Measurements from ENCODE around the gene ELOVL3. TPM values are rescaled to one million over a fixed set of nuclear protein-coding genes. Genes with fewer than 3 reads are reported as not detected.

ELOVL3 gene
- polyA plus RNA-seq, 1 donor (not counting 4 experiments of a cell fraction or from before 2014, with no cell fraction given): 0.26 TPM

- dilution Hi-C loops (cut with MboI; ENCODE audit: extremely low pct_ligation_motif_present, low sequenced_read_pairs): no loop called here
Measured at GRCh38 chr10:102219370-102219769, 6.7 kb upstream of the ELOVL3 start.

GRCh38 chr10:102220612-102221011 lies 5.5 kb upstream of the ELOVL3 start:
- no peak overlapping the region for H2AFZ ChIP-seq (ENCODE audit: control insufficient read depth, low read length)
- no peak overlapping the region for H3K27ac ChIP-seq (ENCODE audit: control insufficient read depth, insufficient read depth, low read length)
- H3K4me3 ChIP-seq (ENCODE audit: control insufficient read depth in 2 of 3, extremely low read depth in 1 of 3, insufficient read depth in 2 of 3, low read depth in 1 of 3, low read length in 3 of 3): no peak overlapping the region
- peaks cover 3% of the 10 kb centered on the region for H3K4me1 ChIP-seq (ENCODE audit: control insufficient read depth, extremely low read depth, insufficient read depth, low read length)
- no peaks in the 10 kb centered on the region for H3K9me1 ChIP-seq (ENCODE audit: control insufficient read depth, extremely low read depth, insufficient read depth, low read length)
- no peaks in the 10 kb centered on the region for H3K79me2 ChIP-seq (ENCODE audit: control insufficient read depth, insufficient read depth, low read length)
- H3K27me3 ChIP-seq (ENCODE audit: control insufficient read depth, extremely low read depth, insufficient read depth, low read length): no peaks in the 10 kb centered on the region
- H3K36me3 ChIP-seq (ENCODE audit: control insufficient read depth in 2 of 2, extremely low read depth in 1 of 2, insufficient read depth in 2 of 2, low read length in 2 of 2): no peaks in the 10 kb centered on the region
- DNase-seq (ENCODE audit: low read depth, low spot score) (no peak), FAIRE-seq (no peak)
- no peaks in the 10 kb centered on the region for H3K9me3 ChIP-seq (ENCODE audit: control insufficient read depth, low read depth, low read length)
- dilution Hi-C loops (cut with MboI; ENCODE audit: extremely low pct_ligation_motif_present, low sequenced_read_pairs): no loop called here
- H3K9ac ChIP-seq (ENCODE audit: control insufficient read depth, extremely low read depth, insufficient read depth, low read length): no peak overlapping the region
- no peaks in the 10 kb centered on the region for H4K20me1 ChIP-seq (ENCODE audit: control insufficient read depth, extremely low read depth, insufficient read depth, low read length)
- no peak for TF ChIP-seq CTCF (optimal IDR thresholded peaks at IDR 0.05 in 1 of 3, IDR thresholded peaks at IDR 0.05 in 1 of 3, conservative IDR thresholded peaks at IDR 0.05 in 1 of 3; ENCODE audit: extremely low read depth in 1 of 3, insufficient read depth in 2 of 3, low read length in 3 of 3)
- TF ChIP-seq EZH2 (IDR thresholded peaks at IDR 0.05; ENCODE audit: low read length): no peak
- H3K4me2 ChIP-seq (ENCODE audit: control insufficient read depth, extremely low read depth, insufficient read depth, low read depth, low read length): no peak overlapping the region

More at GRCh38 chr10:102219370-102219769, 6.7 kb upstream of the ELOVL3 start:
- no peak overlapping the region for H2AFZ ChIP-seq (ENCODE audit: control insufficient read depth, low read length)
- H3K9ac ChIP-seq (ENCODE audit: control insufficient read depth, extremely low read depth, insufficient read depth, low read length): no peak overlapping the region
- H3K27ac ChIP-seq (ENCODE audit: control insufficient read depth, insufficient read depth, low read length): no peak overlapping the region
- H3K4me3 ChIP-seq (ENCODE audit: control insufficient read depth in 2 of 3, extremely low read depth in 1 of 3, insufficient read depth in 2 of 3, low read depth in 1 of 3, low read length in 3 of 3): no peak overlapping the region
- H3K36me3 ChIP-seq (ENCODE audit: control insufficient read depth in 2 of 2, extremely low read depth in 1 of 2, insufficient read depth in 2 of 2, low read length in 2 of 2): no peaks in the 10 kb centered on the region
- no peaks in the 10 kb centered on the region for H4K20me1 ChIP-seq (ENCODE audit: control insufficient read depth, extremely low read depth, insufficient read depth, low read length)
- TF ChIP-seq EZH2 (IDR thresholded peaks at IDR 0.05; ENCODE audit: low read length) (no peak), CTCF (optimal IDR thresholded peaks at IDR 0.05 in 1 of 3, IDR thresholded peaks at IDR 0.05 in 1 of 3, conservative IDR thresholded peaks at IDR 0.05 in 1 of 3; ENCODE audit: extremely low read depth in 1 of 3, insufficient read depth in 2 of 3, low read length in 3 of 3) (no peak)
- H3K27me3 ChIP-seq (ENCODE audit: control insufficient read depth, extremely low read depth, insufficient read depth, low read length): no peaks in the 10 kb centered on the region
- no peak for FAIRE-seq
- no peaks in the 10 kb centered on the region for H3K9me1 ChIP-seq (ENCODE audit: control insufficient read depth, extremely low read depth, insufficient read depth, low read length)
- H3K4me2 ChIP-seq (ENCODE audit: control insufficient read depth, extremely low read depth, insufficient read depth, low read depth, low read length): no peak overlapping the region
- H3K79me2 ChIP-seq (ENCODE audit: control insufficient read depth, insufficient read depth, low read length): no peaks in the 10 kb centered on the region
- no peaks in the 10 kb centered on the region for H3K4me1 ChIP-seq (ENCODE audit: control insufficient read depth, extremely low read depth, insufficient read depth, low read length)
- DNase-seq (ENCODE audit: low read depth, low spot score): no peak
- no peaks in the 10 kb centered on the region for H3K9me3 ChIP-seq (ENCODE audit: control insufficient read depth, low read depth, low read length)

Measured in keratinocyte (primary cell).